Body of pancreas (tissue), 4 donors: Measurements from ENCODE around the gene CELA2A.

Experiments used
- POLR2A ChIP-seq, 3 donors: fragments of 450-650 bp; IDR thresholded peaks; one replicate each; pipeline ENCODE4 v1.6.1; 2016; ENCODE audit warnings: antibody characterized with exemption in 3 of 3, mild to moderate bottlenecking in 2 of 3
- TF ChIP-seq, protein P1 (sequence below), 7 experiments: fragments of 450-650 bp in 4 of 7; fragments of 200-600 bp in 3 of 7; sonication (generic) in 3 of 7; IDR thresholded peaks; one replicate each; pipeline ENCODE4 v1.5.1; 2016 to 2019; ENCODE audit warnings: antibody characterized with exemption in 7 of 7

GRCh38 chr1:15412175-15412800 lies 44.2 kb upstream of the CELA2A start:
- TF ChIP-seq POLR2A (IDR thresholded peaks at IDR 0.05): no peak
- TF ChIP-seq, protein P1, sequence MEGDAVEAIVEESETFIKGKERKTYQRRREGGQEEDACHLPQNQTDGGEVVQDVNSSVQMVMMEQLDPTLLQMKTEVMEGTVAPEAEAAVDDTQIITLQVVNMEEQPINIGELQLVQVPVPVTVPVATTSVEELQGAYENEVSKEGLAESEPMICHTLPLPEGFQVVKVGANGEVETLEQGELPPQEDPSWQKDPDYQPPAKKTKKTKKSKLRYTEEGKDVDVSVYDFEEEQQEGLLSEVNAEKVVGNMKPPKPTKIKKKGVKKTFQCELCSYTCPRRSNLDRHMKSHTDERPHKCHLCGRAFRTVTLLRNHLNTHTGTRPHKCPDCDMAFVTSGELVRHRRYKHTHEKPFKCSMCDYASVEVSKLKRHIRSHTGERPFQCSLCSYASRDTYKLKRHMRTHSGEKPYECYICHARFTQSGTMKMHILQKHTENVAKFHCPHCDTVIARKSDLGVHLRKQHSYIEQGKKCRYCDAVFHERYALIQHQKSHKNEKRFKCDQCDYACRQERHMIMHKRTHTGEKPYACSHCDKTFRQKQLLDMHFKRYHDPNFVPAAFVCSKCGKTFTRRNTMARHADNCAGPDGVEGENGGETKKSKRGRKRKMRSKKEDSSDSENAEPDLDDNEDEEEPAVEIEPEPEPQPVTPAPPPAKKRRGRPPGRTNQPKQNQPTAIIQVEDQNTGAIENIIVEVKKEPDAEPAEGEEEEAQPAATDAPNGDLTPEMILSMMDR (IDR thresholded peaks at IDR 0.05): no peak
